ENCODE results near the gene AK5.

AK5 gene

GRCh38 chr1:77487631-77488030 is 205.8 kb downstream of the AK5 start:
- no peak for DNase-seq (ENCODE audit: low read depth in 2 of 2)
- TF ChIP-seq, protein P1, sequence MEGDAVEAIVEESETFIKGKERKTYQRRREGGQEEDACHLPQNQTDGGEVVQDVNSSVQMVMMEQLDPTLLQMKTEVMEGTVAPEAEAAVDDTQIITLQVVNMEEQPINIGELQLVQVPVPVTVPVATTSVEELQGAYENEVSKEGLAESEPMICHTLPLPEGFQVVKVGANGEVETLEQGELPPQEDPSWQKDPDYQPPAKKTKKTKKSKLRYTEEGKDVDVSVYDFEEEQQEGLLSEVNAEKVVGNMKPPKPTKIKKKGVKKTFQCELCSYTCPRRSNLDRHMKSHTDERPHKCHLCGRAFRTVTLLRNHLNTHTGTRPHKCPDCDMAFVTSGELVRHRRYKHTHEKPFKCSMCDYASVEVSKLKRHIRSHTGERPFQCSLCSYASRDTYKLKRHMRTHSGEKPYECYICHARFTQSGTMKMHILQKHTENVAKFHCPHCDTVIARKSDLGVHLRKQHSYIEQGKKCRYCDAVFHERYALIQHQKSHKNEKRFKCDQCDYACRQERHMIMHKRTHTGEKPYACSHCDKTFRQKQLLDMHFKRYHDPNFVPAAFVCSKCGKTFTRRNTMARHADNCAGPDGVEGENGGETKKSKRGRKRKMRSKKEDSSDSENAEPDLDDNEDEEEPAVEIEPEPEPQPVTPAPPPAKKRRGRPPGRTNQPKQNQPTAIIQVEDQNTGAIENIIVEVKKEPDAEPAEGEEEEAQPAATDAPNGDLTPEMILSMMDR (IDR thresholded peaks at IDR 0.05; ENCODE audit: low read depth, low read length): no peak
- no peak overlapping the region for H3K4me3 ChIP-seq (replicated peaks in 1 of 2; ENCODE audit: low read depth in 2 of 2, low read length in 2 of 2)

GRCh38 chr1:77489910-77490309 is 208.1 kb downstream of the AK5 start:
- TF ChIP-seq, protein P1 (IDR thresholded peaks at IDR 0.05; ENCODE audit: low read depth, low read length): no peak
- no peak overlapping the region for H3K4me3 ChIP-seq (replicated peaks in 1 of 2; ENCODE audit: low read depth in 2 of 2, low read length in 2 of 2)
- peak; percentile 41 to 80 for DNase-seq (ENCODE audit: low read depth in 2 of 2)

DNA sequence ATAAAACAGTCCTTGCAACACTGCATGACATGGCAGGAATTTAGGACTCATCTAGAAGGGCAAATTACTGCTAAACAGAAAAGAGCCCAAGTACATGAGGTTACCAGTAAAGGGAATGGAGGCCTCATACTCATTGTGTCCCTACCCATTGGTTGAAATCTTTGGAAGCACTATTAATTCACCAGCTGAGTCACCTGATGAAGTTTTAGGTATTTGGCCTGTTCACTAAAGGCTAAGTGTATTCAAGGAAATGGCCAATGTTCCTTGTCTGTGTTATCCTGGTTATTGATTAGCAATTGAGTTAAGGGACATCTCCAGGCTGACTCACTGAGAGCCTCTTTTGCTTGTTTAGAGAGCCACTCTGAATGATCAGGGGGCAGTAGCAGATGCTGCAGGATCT is 212.2 kb downstream of the AK5 start:
- DNase-seq (ENCODE audit: low read depth in 2 of 2): no peak
- no peak overlapping the region for H3K4me3 ChIP-seq (replicated peaks in 1 of 2; ENCODE audit: low read depth in 2 of 2, low read length in 2 of 2)
- TF ChIP-seq, protein P1 (IDR thresholded peaks at IDR 0.05; ENCODE audit: low read depth, low read length): no peak

GRCh38 chr1:77498918-77499317 is 217.1 kb downstream of the AK5 start:
- TF ChIP-seq, protein P1 (IDR thresholded peaks at IDR 0.05; ENCODE audit: low read depth, low read length): no peak
- H3K4me3 ChIP-seq (replicated peaks in 1 of 2; ENCODE audit: low read depth in 2 of 2, low read length in 2 of 2): no peak overlapping the region
- peak in 1 of 2 donors; percentile 27 for DNase-seq (ENCODE audit: low read depth in 2 of 2)

GRCh38 chr1:77499466-77499865 is 217.6 kb downstream of the AK5 start:
- H3K4me3 ChIP-seq (replicated peaks in 1 of 2; ENCODE audit: low read depth in 2 of 2, low read length in 2 of 2): no peak overlapping the region
- DNase-seq (ENCODE audit: low read depth in 2 of 2): no peak
- TF ChIP-seq, protein P1 (IDR thresholded peaks at IDR 0.05; ENCODE audit: low read depth, low read length): no peak

GRCh38 chr1:77504986-77505385 is 223.2 kb downstream of the AK5 start:
- peak; percentile 74 to 75 for DNase-seq (ENCODE audit: low read depth in 2 of 2)

DNA sequence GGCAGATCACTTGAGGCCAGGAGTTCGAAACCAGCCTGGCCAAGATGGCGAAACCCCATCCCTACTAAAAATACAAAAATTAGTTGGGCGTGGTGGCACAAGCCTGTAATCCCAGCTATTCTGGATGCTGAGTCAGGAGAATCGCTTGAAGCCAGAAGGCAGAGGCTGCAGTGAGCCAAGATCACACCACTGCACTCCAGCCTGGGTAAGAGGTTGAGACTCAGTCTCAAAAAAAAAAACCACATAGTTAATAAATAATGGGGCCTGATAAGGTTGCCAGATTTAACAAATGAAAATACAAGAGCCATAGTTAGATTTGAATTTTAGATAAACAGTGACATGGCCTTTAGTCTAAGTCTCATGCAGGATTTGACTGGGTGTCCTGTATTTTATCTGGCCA is 225.0 kb downstream of the AK5 start:
- DNase-seq (ENCODE audit: low read depth in 2 of 2): no peak
- H3K4me3 ChIP-seq (replicated peaks in 1 of 2; ENCODE audit: low read depth in 2 of 2, low read length in 2 of 2): no peak overlapping the region
- TF ChIP-seq, protein P1 (IDR thresholded peaks at IDR 0.05; ENCODE audit: low read depth, low read length): no peak

More at GRCh38 chr1:77504986-77505385, 223.2 kb downstream of the AK5 start:
- no peak overlapping the region for H3K4me3 ChIP-seq (replicated peaks in 1 of 2; ENCODE audit: low read depth in 2 of 2, low read length in 2 of 2)
- TF ChIP-seq, protein P1 (IDR thresholded peaks at IDR 0.05; ENCODE audit: low read depth, low read length): no peak
